SU-DHL-6 (cell line): ENCODE data around the gene PRPF6.

Experiments used
- CTCF ChIP-seq: fragments of 200-600 bp; sonication (generic); IDR thresholded peaks from one replicate; pipeline ENCODE4 v1.5.1; 2017; ENCODE audit warnings: antibody characterized with exemption, mild to moderate bottlenecking, low read length, moderate library complexity; ENCODE audit not compliant: insufficient read depth, poor library complexity, severe bottlenecking
- EZH2phosphoT487 ChIP-seq: fragments of 200-600 bp; sonication (generic), shearing (Covaris generic); conservative IDR thresholded peaks from 2 replicates; pipeline ENCODE4 v1.6.1; 2018; ENCODE audit warnings: mild to moderate bottlenecking, antibody characterized with exemption, low read length, moderate library complexity, mixed read lengths

GRCh38 chr20:64038565-64039292, 57.8 kb downstream of the PRPF6 start:
- peak; percentile 54 for TF ChIP-seq CTCF
- TF ChIP-seq EZH2phosphoT487: no peak
